NT2/D1 (cell line): Measurements from ENCODE around the gene MAGEL2.

Experiments used
- YY1 ChIP-seq: IDR thresholded peaks from 2 replicates; pipeline ENCODE4 v1.6.1; 2011; ENCODE audit not compliant: insufficient read length, insufficient read depth
- ZNF274 ChIP-seq: IDR thresholded peaks from 2 replicates; pipeline ENCODE4 v1.6.1; 2011; ENCODE audit warnings: mild to moderate bottlenecking, low read depth, low read length

DNA sequence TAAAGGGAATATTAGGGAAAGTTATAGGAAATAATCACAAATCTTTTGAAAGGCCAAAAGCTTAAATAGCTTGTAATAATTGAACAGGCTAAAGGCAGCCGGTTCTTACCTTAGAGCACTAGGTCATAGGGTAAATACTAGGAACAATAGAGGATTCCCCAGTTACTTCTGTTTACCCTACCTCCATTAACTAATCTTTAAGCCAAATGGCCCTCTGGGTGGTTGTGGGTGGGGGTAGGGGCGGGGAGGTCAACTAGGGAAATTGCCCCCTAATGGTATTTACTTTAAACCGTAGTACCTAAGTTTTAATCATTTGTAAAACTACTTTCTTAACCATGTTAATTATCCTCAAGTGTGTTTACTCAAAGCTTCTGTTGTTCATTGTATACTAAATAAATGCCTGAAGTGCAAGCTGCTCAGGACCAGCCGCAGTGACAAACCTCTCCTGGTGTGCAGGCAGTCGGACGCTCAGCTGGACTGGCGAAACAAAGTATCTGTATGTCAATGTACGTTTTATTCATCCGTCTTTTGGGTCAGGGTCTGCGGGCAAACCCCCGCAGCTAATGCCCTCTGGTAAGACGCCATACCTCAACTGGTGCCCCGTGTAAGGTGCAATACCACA, 18.9 kb downstream of the MAGEL2 start:
- no peak for TF ChIP-seq ZNF274
- TF ChIP-seq YY1, result no peak
